ENCODE results near the gene TTC21B.

GRCh38 chr2:165911231-165911630 is 42.3 kb downstream of the TTC21B start:
- no peak for TF ChIP-seq CTCF (IDR thresholded peaks at IDR 0.05)
- TF ChIP-seq POLR2A (IDR thresholded peaks at IDR 0.05), result no peak
- no peak for TF ChIP-seq POLR2AphosphoS5 (IDR thresholded peaks at IDR 0.05)
